Right lobe of liver (tissue), 6 donors: ENCODE measurements around the gene TTLL1. TPM values are rescaled to one million over a fixed set of nuclear protein-coding genes. Genes with fewer than 3 reads are reported as not detected.
A peak's percentile ranks its signal among the peaks of the same experiment; 100 is the strongest.

Source experiments
- ATAC-seq, 4 donors: fragments of 200-7000 bp; cut with Tn5 transposase; one replicate each; pipeline ENCODE4 v1.9.1; 2020; ENCODE audit warnings: mild to moderate bottlenecking in 4 of 4, moderate library complexity in 4 of 4
- DNase-seq, 3 donors: peaks; one replicate each; pipeline ENCODE4 v3.0.0-alpha.2; 2020
- H3K27ac ChIP-seq, 3 donors: fragments of 200-600 bp; one replicate each; pipeline ENCODE4 v1.8.0; 2022
- H3K27me3 ChIP-seq, 2 donors: fragments of 200-600 bp; one replicate each; pipeline ENCODE4 v1.8.0; 2022
- H3K36me3 ChIP-seq, 4 donors: fragments of 200-600 bp; sonication (generic) in 1 of 4; one replicate each; pipeline versions ENCODE4 v1.5.1 to v1.8.0; 2017 to 2022; ENCODE audit warnings: control low read depth in 1 of 4
- H3K4me1 ChIP-seq, 4 donors: fragments of 200-600 bp; sonication (generic) in 1 of 4; one replicate each; pipeline versions ENCODE4 v1.5.1 to v1.8.0; 2017 to 2022; ENCODE audit warnings: control low read depth in 1 of 4
- H3K4me3 ChIP-seq, 3 donors: fragments of 200-600 bp; one replicate each; pipeline ENCODE4 v1.8.0; 2022
- H3K9me3 ChIP-seq, 4 donors: fragments of 200-600 bp; sonication (generic) in 1 of 4; one replicate each; pipeline versions ENCODE4 v1.5.1 to v1.8.0; 2017 to 2022; ENCODE audit warnings: control low read depth in 1 of 4
- CTCF ChIP-seq, 4 donors: fragments of 200-600 bp in 3 of 4; fragments of 450-650 bp in 1 of 4; IDR thresholded peaks; one replicate each; pipeline versions ENCODE4 v1.5.1 to v1.8.0; 2016 to 2022; ENCODE audit warnings: antibody characterized with exemption in 4 of 4, mild to moderate bottlenecking in 2 of 4
- POLR2A ChIP-seq: fragments of 450-650 bp; IDR thresholded peaks from one replicate; pipeline ENCODE4 v1.6.1; 2017; ENCODE audit warnings: antibody characterized with exemption, mild to moderate bottlenecking
- WGBS: methylation state at CpG from one replicate; pipeline ENCODE4 v1.1.6; 2018; ENCODE audit warnings: low coverage, low lambda C conversion rate; ENCODE audit not compliant: insufficient coverage; ENCODE audit errors: missing lambda C conversion rate; 5-methylcytosine and 5-hydroxymethylcytosine counted together
- intact Hi-C, 2 donors: fragments of 100-400 bp; cut with DNase I; formaldehyde crosslinking; loops; one replicate each; pipeline versions ENCODE4 v1.11.2 to v1.14.1; 2022
- total RNA-seq, 6 experiments: library from RNA; depleted of rRNA in 2 of 6; stranded (reverse); fragments of >200 nt in 2 of 6; fragmentation: NEBNext Ultra II Directional in 3 of 6; extraction: Animal tissue kit (Norgen Biotek cat#: 25700) in 3 of 6; gene quantifications; one replicate each; pipeline versions ENCODE4 v1.1.0 to v1.2.4, GENCODE V29; 2016 to 2023
- donor health status: DM: no; HTN: yes; CAD: no.
- donor health status: DM: no; HTN: no; CAD: no.
- donor health status: DM: no; HTN: no; CAD: no.
- donor health status: DM: no; HTN: yes; CAD: no.
- donor health status: DM: no; HTN: yes; CAD: no.

The TTLL1 gene
- total RNA-seq, 6 experiments from 2014 or later = 0.97 to 2.0 (median 1.3) TPM

- no peak for DNase-seq
- Histone ChIP-seq H3K27me3 (no peaks in the 10 kb centered on the region), H3K36me3 (no peaks in the 10 kb centered on the region), H3K4me1 (peaks cover 0 to 11% (median 0%) of the 10 kb centered on the region in 4 donors), H3K9me3 (no peaks in the 10 kb centered on the region), H3K27ac (no peak overlapping the region), H3K4me3 (no peak overlapping the region)
- TF ChIP-seq POLR2A = no peak
- no peak for TF ChIP-seq CTCF (IDR thresholded peaks at IDR 0.05)
- intact Hi-C loops = no loop called here
- 32% methylated on average over 9 of the region's 9 CpGs for WGBS
- ATAC-seq = no peak
Measured at GRCh38 chr22:43092085-43092484, 2.9 kb upstream of the TTLL1 start.

GRCh38 chr22:43090130-43090789, 1.1 kb upstream of the TTLL1 start:
- DNase-seq (peak in 2 of 3 donors; percentile 39 to 63), ATAC-seq (peak; percentile 65 to 74 (median 70))
- Histone ChIP-seq H3K27ac (no peak overlapping the region), H3K9me3 (no peaks in the 10 kb centered on the region), H3K4me1 (peaks cover 0 to 11% (median 0%) of the 10 kb centered on the region in 4 donors), H3K27me3 (no peaks in the 10 kb centered on the region), H3K4me3 (no peak overlapping the region), H3K36me3 (no peaks in the 10 kb centered on the region)
- TF ChIP-seq CTCF (IDR thresholded peaks at IDR 0.05) (peak; percentile 36 to 54 (median 40)), POLR2A (no peak)
- intact Hi-C loops = no loop called here
- WGBS = 43% methylated on average over 6 of the region's 6 CpGs

GRCh38 chr22:43088627-43088983, 586 bp downstream of the TTLL1 start:
- Histone ChIP-seq H3K4me1 (peaks cover 0 to 11% (median 0%) of the 10 kb centered on the region in 4 donors), H3K4me3 (peak overlapping the region; percentile 61 to 86 (median 83)), H3K27ac (no peak overlapping the region), H3K9me3 (no peaks in the 10 kb centered on the region), H3K27me3 (no peaks in the 10 kb centered on the region), H3K36me3 (no peaks in the 10 kb centered on the region)
- 31% methylated on average over 9 of the region's 9 CpGs for WGBS
- intact Hi-C loops = no loop called here
- TF ChIP-seq POLR2A (no peak), CTCF (IDR thresholded peaks at IDR 0.05) (no peak)
- no peak for ATAC-seq
- DNase-seq = no peak

GRCh38 chr22:43085658-43086606, 3.3 kb downstream of the TTLL1 start:
- 72% methylated on average over 11 of the region's 19 CpGs for WGBS
- Histone ChIP-seq H3K27me3 (no peaks in the 10 kb centered on the region), H3K4me1 (peaks cover 0 to 11% (median 0%) of the 10 kb centered on the region in 4 donors), H3K4me3 (no peak overlapping the region), H3K36me3 (no peaks in the 10 kb centered on the region), H3K27ac (no peak overlapping the region), H3K9me3 (no peaks in the 10 kb centered on the region)
- no peak for DNase-seq
- ATAC-seq = no peak
- intact Hi-C loops = no loop called here
- TF ChIP-seq CTCF (IDR thresholded peaks at IDR 0.05) (no peak), POLR2A (no peak)
